SK-N-SH (cell line): ENCODE data around the gene NR5A1. TPM values are rescaled to one million over a fixed set of nuclear protein-coding genes. Genes with fewer than 3 reads are reported as not detected.

ENCODE experiments used
- CTCF ChIA-PET: fragments of 300-600, 350-600 bp; formaldehyde crosslinking; extraction: SDS; loops from one replicate; lab custom pipeline; 2021; lab: Yijun Ruan, JAX
- POLR2A ChIA-PET: fragments of 350-600 bp; sonication (Branson Sonifier 250); formaldehyde crosslinking; extraction: SDS; loops from one replicate; lab custom pipeline; 2020; ENCODE audit warnings: antibody characterized with exemption, inconsistent platforms; lab: Yijun Ruan, JAX
- DNase-seq: peaks from one replicate; pipeline ENCODE4 v3.0.0; 2012
- H2AFZ ChIP-seq: fragments of 200-600 bp; sonication (generic); 2 replicates; pipeline ENCODE4 v1.8.1; 2016; ENCODE audit warnings: antibody characterized with exemption, mild to moderate bottlenecking, low read depth
- H3F3A ChIP-seq: fragments of 200-600 bp; sonication (generic); replicated peaks from 2 replicates; pipeline ENCODE3; 2016; ENCODE audit warnings: antibody characterized with exemption, mild to moderate bottlenecking; ENCODE audit not compliant: insufficient read depth
- H3K27ac ChIP-seq, 2 experiments: fragments of 200-500 bp in 1 of 2; fragments of 200-600 bp in 1 of 2; sonication (Bioruptor generic) in 1 of 2; sonication (generic), shearing (Covaris generic) in 1 of 2; 2 replicates each; pipeline versions ENCODE4 v1.5.1 to v1.6.1; 2014 to 2016; ENCODE audit warnings: low read depth in 2 of 2, inconsistent platforms in 1 of 2, low read length in 1 of 2, mild to moderate bottlenecking in 1 of 2, mixed read lengths in 1 of 2
- H3K27me3 ChIP-seq: fragments of 200-600 bp; sonication (generic), shearing (Covaris generic); 2 replicates; pipeline ENCODE4 v1.6.1; 2016; ENCODE audit warnings: mixed run types; ENCODE audit not compliant: insufficient read depth
- H3K36me3 ChIP-seq, 2 experiments: fragments of 200-500 bp in 1 of 2; fragments of 200-600 bp in 1 of 2; sonication (Bioruptor generic) in 1 of 2; sonication (generic) in 1 of 2; replicated peaks in 1 of 2; 2 replicates each; pipeline versions ENCODE3 to v1.5.1; 2014 to 2016; ENCODE audit warnings: low read length in 1 of 2, mild to moderate bottlenecking in 1 of 2; ENCODE audit not compliant: insufficient read depth in 2 of 2, control insufficient read depth in 1 of 2
- H3K4me1 ChIP-seq, 2 experiments: fragments of 200-500 bp in 1 of 2; fragments of 200-600 bp in 1 of 2; sonication (Bioruptor generic) in 1 of 2; sonication (generic), shearing (Covaris generic) in 1 of 2; 2 replicates each; pipeline versions ENCODE4 v1.5.1 to v1.6.1; 2014 to 2016; ENCODE audit warnings: low read depth in 1 of 2, low read length in 1 of 2, mixed run types in 1 of 2; ENCODE audit not compliant: insufficient read depth in 2 of 2, control insufficient read depth in 1 of 2
- H3K4me2 ChIP-seq: fragments of 200-600 bp; sonication (generic), shearing (Covaris generic); 2 replicates; pipeline ENCODE4 v1.6.1; 2017; ENCODE audit warnings: mixed run types
- H3K4me3 ChIP-seq, 2 experiments: fragments of 200-500 bp in 1 of 2; fragments of 200-600 bp in 1 of 2; sonication (Bioruptor generic) in 1 of 2; sonication (generic), shearing (Covaris generic) in 1 of 2; 2 replicates each; pipeline versions ENCODE4 v1.5.1 to v1.8.1; 2014 to 2016; ENCODE audit warnings: low read depth in 2 of 2, inconsistent platforms in 1 of 2, low read length in 1 of 2, mild to moderate bottlenecking in 1 of 2, mixed read lengths in 1 of 2, moderate library complexity in 1 of 2
- H3K79me2 ChIP-seq: fragments of 200-600 bp; sonication (generic); 2 replicates; pipeline ENCODE4 v1.8.1; 2017; ENCODE audit warnings: mild to moderate bottlenecking; ENCODE audit not compliant: insufficient read depth
- H3K9ac ChIP-seq: fragments of 200-600 bp; sonication (generic); 2 replicates; pipeline ENCODE4 v1.6.1; 2017; ENCODE audit warnings: mixed run types
- H3K9me2 ChIP-seq: fragments of 200-600 bp; sonication (generic); 2 replicates; pipeline ENCODE4 v1.6.1; 2017; ENCODE audit warnings: mixed run types
- H3K9me3 ChIP-seq: fragments of 200-600 bp; sonication (generic); 2 replicates; pipeline ENCODE4 v1.6.1; 2017; ENCODE audit warnings: mixed run types, mild to moderate bottlenecking, moderate library complexity
- H4K20me1 ChIP-seq: fragments of 200-600 bp; sonication (generic); 2 replicates; pipeline ENCODE4 v1.6.1; 2017; ENCODE audit warnings: mild to moderate bottlenecking, mixed run types; ENCODE audit not compliant: insufficient read depth
- GATA2 ChIP-seq: sonication (generic); formaldehyde crosslinking; IDR thresholded peaks from 2 replicates; pipeline ENCODE4 v1.5.0; 2020; ENCODE audit warnings: mild to moderate bottlenecking, missing genetic modification reagents
- JUND ChIP-seq: IDR thresholded peaks from 2 replicates; pipeline ENCODE4 v1.4.0; 2012
- REST ChIP-seq: IDR thresholded peaks from 2 replicates; pipeline ENCODE4 v1.6.1; 2012; ENCODE audit warnings: mild to moderate bottlenecking, low read depth, low read length, moderate library complexity
- RFX5 ChIP-seq: IDR thresholded peaks from 2 replicates; pipeline ENCODE4 v1.6.1; 2012; ENCODE audit warnings: mild to moderate bottlenecking, improper control_type of control experiment, low read length
- SMC3 ChIP-seq: IDR thresholded peaks from 2 replicates; pipeline ENCODE4 v1.6.1; 2012; ENCODE audit warnings: low read depth, low read length, improper control_type of control experiment
- USF1 ChIP-seq: IDR thresholded peaks from 2 replicates; pipeline ENCODE4 v1.4.0; 2012; ENCODE audit warnings: low read depth, borderline replicate concordance
- WGBS: methylation state at CpG from one replicate; pipeline ENCODE4 v1.1.6; 2017; ENCODE audit warnings: low lambda C conversion rate; 5-methylcytosine and 5-hydroxymethylcytosine counted together
- polyA plus RNA-seq, 3 experiments: library from polyadenylated mRNA; depleted of rRNA; stranded (reverse); fragments of >200 nt; gene quantifications; 2 replicates each; pipeline ENCODE4 v1.2.3, GENCODE V29; 2012

NR5A1 gene
- polyA plus RNA-seq, 1 of the 3 experiments (the other 2 are of a cell fraction) = not detected

DNA sequence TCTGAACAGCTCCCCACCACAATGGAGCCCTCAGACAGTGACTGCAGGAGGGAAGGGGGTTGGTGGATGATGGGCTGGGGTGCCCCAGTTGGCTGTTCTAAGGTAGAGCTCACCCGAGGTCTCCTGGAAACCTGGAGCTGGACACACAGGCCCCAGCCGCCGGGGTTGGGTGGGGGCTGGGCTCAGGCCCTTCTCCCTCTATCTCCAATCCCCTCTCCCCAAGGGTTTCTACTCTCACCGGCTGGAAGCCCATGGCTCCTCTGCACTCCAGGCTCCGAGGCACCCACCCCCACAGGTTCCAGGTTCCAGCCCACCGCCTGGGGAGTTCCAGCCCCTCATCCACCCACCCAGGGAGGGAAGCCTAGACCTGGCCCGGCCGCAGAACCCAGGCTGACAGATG lies 766 bp downstream of the NR5A1 start:
- no peaks in the 10 kb centered on the region for H4K20me1 ChIP-seq
- H3K9me2 ChIP-seq = no peaks in the 10 kb centered on the region
- H3K36me3 ChIP-seq = no peaks in the 10 kb centered on the region
- no peak overlapping the region for H3K4me3 ChIP-seq
- 71% methylated on average over 5 of the region's 8 CpGs for WGBS
- CTCF ChIA-PET = interaction anchor here (1.5 to 2.0 kb wide), 2 partner anchors 30 to 39 kb away, joined by 4 to 13 read pairs; no protein-coding TSS in a partner anchor
- DNase-seq = peak; percentile 34
- no peak overlapping the region for H2AFZ ChIP-seq
- H3K4me2 ChIP-seq = no peak overlapping the region
- H3K79me2 ChIP-seq = no peaks in the 10 kb centered on the region
- POLR2A ChIA-PET = no interaction called here
- no peaks in the 10 kb centered on the region for H3K9me3 ChIP-seq
- peaks cover 0 to 3% of the 10 kb centered on the region in 2 experiments; a peak in 1 of 4 replicates for H3K4me1 ChIP-seq
- TF ChIP-seq RFX5 (no peak), JUND (no peak)
- no peak overlapping the region for H3K27ac ChIP-seq
- H3F3A ChIP-seq = no peaks in the 10 kb centered on the region
- peaks cover 36% of the 10 kb centered on the region for H3K27me3 ChIP-seq
- no peak overlapping the region for H3K9ac ChIP-seq

DNA sequence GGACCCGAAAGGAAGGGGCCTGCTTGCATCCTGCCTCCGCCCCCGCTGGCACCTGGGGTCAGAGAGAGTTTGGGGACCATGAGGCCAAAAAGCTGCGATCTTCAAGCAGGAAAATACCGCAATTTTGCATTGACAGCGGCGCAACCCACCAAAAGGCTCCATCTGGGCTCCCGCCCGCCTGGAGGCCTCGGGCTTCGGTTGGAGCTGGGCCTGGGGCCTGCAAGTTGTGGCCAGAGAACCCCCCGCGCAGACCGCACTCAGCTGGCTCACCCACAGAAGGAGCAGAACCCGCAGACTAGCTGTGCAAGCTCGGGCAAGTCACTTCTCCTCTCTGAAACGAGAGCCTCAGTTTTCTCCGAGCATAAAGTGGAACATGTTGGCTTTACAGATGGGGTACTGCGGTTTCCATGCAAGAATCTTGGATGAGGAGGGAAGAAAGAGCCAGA lies 1.3 kb downstream of the NR5A1 start:
- H3K9me3 ChIP-seq = no peaks in the 10 kb centered on the region
- no peak overlapping the region for H3K4me3 ChIP-seq
- H4K20me1 ChIP-seq = no peaks in the 10 kb centered on the region
- no peaks in the 10 kb centered on the region for H3F3A ChIP-seq
- ChIA-PET POLR2A (no interaction called here), CTCF (interaction anchor here (1.3 to 2.0 kb wide), 4 partner anchors 30 to 87 kb away, joined by 3 to 13 read pairs (median 4); no protein-coding TSS in a partner anchor)
- no peak overlapping the region for H3K4me2 ChIP-seq
- H3K4me1 ChIP-seq = no peaks in the 10 kb centered on the region; a peak in 1 of 4 replicates
- no peak overlapping the region for H3K9ac ChIP-seq
- peak; percentile 23 for DNase-seq
- 96% methylated on average over 9 of the region's 19 CpGs for WGBS
- H3K9me2 ChIP-seq = no peaks in the 10 kb centered on the region
- peaks cover 42% of the 10 kb centered on the region for H3K27me3 ChIP-seq
- no peaks in the 10 kb centered on the region for H3K36me3 ChIP-seq
- H3K79me2 ChIP-seq = no peaks in the 10 kb centered on the region
- no peak overlapping the region for H2AFZ ChIP-seq
- TF ChIP-seq SMC3 (no peak), GATA2 (CRISPR knock-in tag) (no peak), REST (no peak), USF1 (no peak)
- no peak overlapping the region for H3K27ac ChIP-seq
